Right lobe of liver (tissue), 4 donors: ENCODE measurements around the gene RASAL2.

Source experiments
- POLR2A ChIP-seq: fragments of 450-650 bp; IDR thresholded peaks from one replicate; pipeline ENCODE4 v1.6.1; 2017; ENCODE audit warnings: antibody characterized with exemption, mild to moderate bottlenecking
- TF ChIP-seq, protein P1 (sequence below), 4 donors: fragments of 200-600 bp in 3 of 4; fragments of 450-650 bp in 1 of 4; IDR thresholded peaks; one replicate each; pipeline versions ENCODE4 v1.5.1 to v1.8.0; 2016 to 2022; ENCODE audit warnings: antibody characterized with exemption in 4 of 4, mild to moderate bottlenecking in 2 of 4
- donor health status: DM: no; HTN: no; CAD: no.
- donor health status: DM: no; HTN: no; CAD: no.
- donor health status: DM: no; HTN: yes; CAD: no.

DNA sequence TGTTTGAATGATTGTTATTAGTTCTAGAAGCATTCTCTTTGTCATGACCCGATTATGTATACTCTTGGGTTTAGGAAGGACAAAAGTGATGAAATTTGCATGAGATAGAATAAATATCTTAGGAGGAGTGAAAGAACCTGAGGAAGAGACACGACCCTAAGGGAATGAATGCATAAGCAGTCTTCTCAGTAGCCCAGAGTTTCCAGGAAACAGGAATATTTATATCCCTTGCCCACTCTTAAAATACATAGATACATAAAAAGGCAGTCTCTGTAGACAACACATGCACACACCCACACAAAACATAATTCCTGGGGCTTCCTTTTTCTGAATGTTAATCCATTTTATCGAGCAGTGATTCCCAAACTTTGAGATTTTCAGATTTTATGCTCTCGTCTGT is 383.5 kb downstream of the RASAL2 start:
- TF ChIP-seq, protein P1, sequence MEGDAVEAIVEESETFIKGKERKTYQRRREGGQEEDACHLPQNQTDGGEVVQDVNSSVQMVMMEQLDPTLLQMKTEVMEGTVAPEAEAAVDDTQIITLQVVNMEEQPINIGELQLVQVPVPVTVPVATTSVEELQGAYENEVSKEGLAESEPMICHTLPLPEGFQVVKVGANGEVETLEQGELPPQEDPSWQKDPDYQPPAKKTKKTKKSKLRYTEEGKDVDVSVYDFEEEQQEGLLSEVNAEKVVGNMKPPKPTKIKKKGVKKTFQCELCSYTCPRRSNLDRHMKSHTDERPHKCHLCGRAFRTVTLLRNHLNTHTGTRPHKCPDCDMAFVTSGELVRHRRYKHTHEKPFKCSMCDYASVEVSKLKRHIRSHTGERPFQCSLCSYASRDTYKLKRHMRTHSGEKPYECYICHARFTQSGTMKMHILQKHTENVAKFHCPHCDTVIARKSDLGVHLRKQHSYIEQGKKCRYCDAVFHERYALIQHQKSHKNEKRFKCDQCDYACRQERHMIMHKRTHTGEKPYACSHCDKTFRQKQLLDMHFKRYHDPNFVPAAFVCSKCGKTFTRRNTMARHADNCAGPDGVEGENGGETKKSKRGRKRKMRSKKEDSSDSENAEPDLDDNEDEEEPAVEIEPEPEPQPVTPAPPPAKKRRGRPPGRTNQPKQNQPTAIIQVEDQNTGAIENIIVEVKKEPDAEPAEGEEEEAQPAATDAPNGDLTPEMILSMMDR (IDR thresholded peaks at IDR 0.05): no peak
- TF ChIP-seq POLR2A: no peak
